Hypothalamus (tissue), 51 donors: ENCODE measurements around the gene REEP1.
A peak's percentile ranks its signal among the peaks of the same experiment; 100 is the strongest.

ENCODE experiments used
- DNase-seq, 51 donors: peaks; one replicate each; lab custom pipeline; 2025; lab: John Stamatoyannopoulos, UW

Gene REEP1

DNA sequence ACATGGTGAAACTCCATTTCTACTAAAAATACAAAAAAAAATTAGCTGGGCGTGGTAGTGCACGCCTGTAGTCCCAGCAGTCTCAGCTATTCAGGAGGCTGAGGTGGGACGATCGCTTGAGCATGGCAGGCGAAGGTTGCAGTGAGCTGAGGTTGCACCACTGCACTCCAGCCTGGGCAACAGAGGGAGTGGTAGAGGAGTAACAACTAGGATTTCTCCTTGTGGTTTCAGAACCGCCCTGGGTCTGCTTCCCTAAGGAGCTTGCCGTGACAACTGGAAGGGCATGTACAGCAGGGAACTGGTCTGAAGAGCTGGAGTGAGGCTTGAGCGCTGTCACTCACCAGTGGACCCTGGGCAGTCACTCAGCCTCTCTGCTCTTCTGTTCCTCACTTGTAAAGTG, 29.1 kb downstream of the REEP1 start:
- no peak for DNase-seq

GRCh38 chr2:86307431-86307830, 30.0 kb downstream of the REEP1 start:
- DNase-seq, result no peak

GRCh38 chr2:86305915-86306254, 31.5 kb downstream of the REEP1 start:
- DNase-seq, result no peak

- DNase-seq, result no peak
These were observed 32.1 kb downstream of the REEP1 start for GRCh38 chr2:86305195-86305914.

- DNase-seq, result no peak
These were observed 33.0 kb downstream of the REEP1 start for GRCh38 chr2:86304416-86304815.

DNA sequence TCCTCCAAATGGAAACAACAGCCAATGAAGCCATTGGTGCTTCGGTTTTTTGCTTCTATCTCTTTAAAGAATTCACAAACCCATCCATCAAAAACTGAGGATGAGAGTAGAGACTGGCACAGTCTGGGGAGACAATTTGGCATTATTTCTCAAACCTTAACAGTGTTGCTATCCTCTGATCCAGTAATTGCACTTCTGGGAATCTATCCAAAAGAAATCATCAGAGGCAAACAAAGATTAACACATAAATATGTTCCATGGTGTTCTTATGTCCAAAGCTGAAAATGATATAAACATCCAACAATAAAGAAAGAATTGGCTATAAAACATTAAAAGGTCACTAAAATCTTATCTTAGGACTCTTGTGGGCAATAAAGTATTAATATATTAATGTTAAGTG, 35.1 kb downstream of the REEP1 start:
- DNase-seq, result no peak

DNA sequence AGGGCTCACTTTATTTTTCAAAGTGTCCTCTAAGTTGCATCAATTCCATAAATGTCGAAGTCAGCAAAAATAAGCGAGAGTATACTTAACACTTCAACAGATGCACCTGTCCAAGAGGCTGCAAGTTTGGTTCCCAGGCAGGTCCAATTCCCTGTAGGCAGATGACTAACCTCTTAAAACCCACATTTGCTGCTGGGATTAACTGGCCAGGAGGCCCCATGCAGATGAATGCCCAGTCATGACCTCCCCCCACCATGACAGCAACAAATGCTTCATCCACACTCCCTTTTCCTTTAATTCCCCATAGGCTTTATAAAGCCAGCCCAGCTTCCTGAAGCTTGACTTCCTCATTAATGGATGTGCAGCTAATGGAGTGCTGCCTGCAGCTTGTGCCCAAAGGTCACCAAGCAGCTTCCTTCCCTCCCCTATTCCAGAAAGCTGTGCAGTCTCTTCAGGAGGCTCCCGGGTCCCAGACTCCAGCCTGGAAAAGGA, 35.7 kb downstream of the REEP1 start:
- no peak for DNase-seq

DNA sequence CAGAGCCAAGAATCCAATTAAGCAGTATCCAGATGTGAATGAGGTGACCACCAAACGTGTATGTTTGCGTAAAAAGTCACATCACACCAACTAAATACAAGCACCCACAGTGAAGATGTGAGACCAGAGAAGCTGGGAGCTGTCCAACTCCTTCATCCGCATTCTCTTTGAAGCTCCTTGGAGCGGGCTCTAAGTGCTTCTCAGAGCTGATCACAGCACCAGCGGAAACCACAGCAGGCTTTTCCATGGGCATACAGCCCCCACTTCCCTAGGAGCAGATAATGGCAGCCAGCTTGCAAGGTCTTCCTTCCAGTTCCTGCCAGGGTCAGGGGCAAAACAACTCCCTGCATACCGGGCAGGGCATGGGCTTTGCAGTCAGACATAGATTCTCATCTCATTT, 36.4 kb downstream of the REEP1 start:
- DNase-seq, result no peak

GRCh38 chr2:86300496-86300895, 36.9 kb downstream of the REEP1 start:
- no peak for DNase-seq

- peak in 19 of 51 donors; percentile 2 to 55 (median 28) for DNase-seq
These were observed 38.7 kb downstream of the REEP1 start for GRCh38 chr2:86298411-86299390.

GRCh38 chr2:86297382-86298147, 39.9 kb downstream of the REEP1 start:
- no peak for DNase-seq

DNA sequence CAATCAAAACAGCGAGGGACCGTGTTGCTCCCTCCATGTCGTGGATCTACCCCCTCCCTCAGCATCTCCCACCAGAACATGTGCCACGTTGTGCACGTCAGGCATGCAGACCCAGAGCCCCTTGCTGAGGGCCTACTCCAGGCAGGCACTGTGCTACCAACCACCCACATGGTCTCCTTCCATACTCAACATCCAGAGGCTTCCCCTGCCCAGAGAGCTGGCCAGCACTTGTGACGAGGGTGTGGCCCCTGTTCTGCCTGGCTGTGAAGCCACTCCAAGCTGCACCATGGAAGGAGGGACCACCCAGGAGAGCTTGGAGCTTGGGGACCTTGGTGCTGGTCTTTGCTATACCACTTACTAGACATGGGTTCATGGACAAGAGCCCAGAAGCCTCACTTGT, 40.5 kb downstream of the REEP1 start:
- DNase-seq, result no peak

DNA sequence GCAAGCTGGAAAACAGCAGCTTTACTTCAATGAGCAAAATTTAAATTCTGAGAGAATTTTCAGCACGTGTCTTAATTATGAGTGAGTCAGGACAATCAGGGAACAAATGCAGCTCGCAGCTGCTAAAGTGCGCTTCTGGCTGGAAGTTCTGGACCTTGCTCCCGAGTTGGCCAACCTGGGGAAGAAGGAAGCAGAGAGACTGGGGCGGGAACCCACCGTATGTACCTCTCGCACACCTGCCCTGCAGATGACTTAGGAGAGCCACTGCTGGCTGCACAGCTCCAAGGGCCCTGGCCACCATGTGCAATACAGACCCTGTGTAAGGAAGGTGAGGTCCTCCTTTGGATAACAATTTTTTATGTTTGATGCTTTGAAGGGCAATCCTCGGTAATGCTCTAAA, 42.4 kb downstream of the REEP1 start:
- DNase-seq, result no peak

- DNase-seq, result no peak
These were observed 43.8 kb downstream of the REEP1 start for GRCh38 chr2:86293612-86294011.

GRCh38 chr2:86292571-86293515, 44.6 kb downstream of the REEP1 start:
- no peak for DNase-seq

DNA sequence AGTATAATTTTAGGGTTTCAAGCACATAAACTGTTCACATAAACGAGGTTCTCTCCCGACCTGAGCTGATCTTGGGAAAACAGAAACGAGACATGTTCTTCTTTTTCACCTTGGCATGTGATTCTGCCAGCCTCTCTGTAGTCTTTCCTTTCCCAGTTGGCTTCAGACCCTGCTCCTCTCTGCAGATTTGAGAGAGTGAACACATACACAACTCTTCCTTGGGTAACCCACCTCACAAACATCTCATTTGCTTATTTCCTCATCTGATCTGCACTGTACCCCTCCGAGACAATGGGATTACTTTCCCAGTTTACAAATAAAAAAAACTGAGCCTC, 46.1 kb downstream of the REEP1 start:
- DNase-seq, result no peak

DNA sequence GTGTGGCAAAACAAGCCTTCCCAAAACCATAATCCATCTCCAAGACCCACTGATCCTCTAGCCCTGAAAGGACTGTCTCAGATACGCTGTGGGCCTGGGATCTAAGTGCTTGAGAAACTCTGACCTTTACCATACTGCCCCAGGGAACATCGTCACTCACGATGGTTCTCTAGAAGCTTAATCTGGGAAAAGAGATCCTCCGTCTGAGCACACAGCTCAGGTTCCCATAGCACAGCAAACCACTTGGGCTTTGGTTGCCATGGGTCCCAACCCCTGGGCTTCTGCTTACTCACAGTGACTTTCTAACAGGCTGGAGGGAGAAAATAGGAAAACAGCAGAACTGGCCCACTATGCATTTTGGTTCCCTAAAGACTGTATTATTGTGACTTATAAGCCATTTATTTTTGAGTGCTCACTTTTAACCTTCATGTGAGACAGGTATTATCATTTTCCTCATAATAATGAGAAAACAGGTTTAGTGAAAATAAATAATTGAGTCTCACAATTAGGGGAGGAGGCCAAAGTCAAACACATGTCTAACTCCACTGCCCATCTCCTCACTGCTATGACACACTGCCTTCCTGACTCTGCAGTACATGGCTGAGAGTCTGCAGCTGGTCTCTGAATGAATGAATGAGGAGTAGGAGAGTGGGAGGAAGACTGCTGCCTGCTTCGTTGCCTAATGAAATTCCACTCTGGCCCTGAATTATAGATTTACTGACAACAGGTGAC, 46.7 kb downstream of the REEP1 start:
- DNase-seq, result no peak

DNA sequence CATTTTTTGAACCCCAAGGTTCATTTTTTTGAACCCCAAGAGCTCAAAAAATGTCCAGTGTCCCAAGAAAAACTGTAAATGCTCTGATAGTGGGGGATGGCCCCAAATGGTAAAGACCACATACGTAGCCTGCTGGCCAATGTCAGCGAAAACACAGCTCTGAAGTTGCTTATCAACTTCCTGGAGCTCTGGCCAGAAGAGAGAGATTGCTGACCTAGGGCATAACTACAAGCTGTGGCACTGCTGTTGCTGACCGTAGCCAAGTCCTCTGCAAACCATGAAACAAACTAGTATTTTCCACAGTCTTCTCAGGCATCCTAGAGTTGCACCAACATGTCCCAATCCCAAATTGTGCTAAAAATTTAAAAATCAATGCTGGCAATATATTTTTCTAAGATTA, 50.9 kb downstream of the REEP1 start:
- DNase-seq, result no peak

GRCh38 chr2:86285981-86286380, 51.4 kb downstream of the REEP1 start:
- no peak for DNase-seq
